Measurements from ENCODE around the gene TPCN2. TPM values are rescaled to one million over a fixed set of nuclear protein-coding genes. Genes with fewer than 3 reads are reported as not detected.

The TPCN2 gene
- total and polyA plus RNA-seq, 4 donors: 6.4 to 20.8 (median 12.1) TPM

GRCh38 chr11:69104212-69104855, 55.6 kb downstream of the TPCN2 start (continued):
- TF ChIP-seq CTCF (IDR thresholded peaks at IDR 0.05; ENCODE audit: low read depth, low read length, missing input control) (no peak), FOXA2 (IDR thresholded peaks at IDR 0.05) (no peak), RAD21 (IDR thresholded peaks at IDR 0.05) (no peak)

GRCh38 chr11:69104856-69105395, 56.2 kb downstream of the TPCN2 start:
- Histone ChIP-seq H3K36me3 (ENCODE audit: control insufficient read depth in 4 of 4, insufficient read depth in 3 of 4, low read depth in 1 of 4, low read length in 3 of 4) (no peaks in the 10 kb centered on the region), H3K9me3 (ENCODE audit: control insufficient read depth in 4 of 4, low read length in 3 of 4) (no peaks in the 10 kb centered on the region), H3K4me1 (ENCODE audit: control insufficient read depth in 4 of 4, insufficient read depth in 4 of 4, low read length in 3 of 4) (peaks cover 0 to 4% (median 0%) of the 10 kb centered on the region in 4 donors), H3K27ac (ENCODE audit: low read depth in 1 of 2, low read length in 2 of 2) (no peak overlapping the region), H3K9ac (ENCODE audit: low read depth in 1 of 2, low read length in 2 of 2) (no peak overlapping the region), H3K27me3 (ENCODE audit: control insufficient read depth in 4 of 4, insufficient read depth in 4 of 4, low read length in 3 of 4) (no peaks in the 10 kb centered on the region), H3K4me3 (ENCODE audit: low read depth in 1 of 3, low read length in 3 of 3) (no peak overlapping the region)
- WGBS: 92% methylated on average over 21 of the region's 21 CpGs
- DNase-seq (ENCODE audit: low spot score): no peak
- no peak for TF ChIP-seq NR2F2 (IDR thresholded peaks at IDR 0.05)
- no peak for TF ChIP-seq FOXA2 (IDR thresholded peaks at IDR 0.05)
- TF ChIP-seq SP1 (IDR thresholded peaks at IDR 0.05): no peak
- no peak for TF ChIP-seq FOXA1 (IDR thresholded peaks at IDR 0.05)
- no peak for TF ChIP-seq EGR1 (IDR thresholded peaks at IDR 0.05; ENCODE audit: low read depth in 2 of 2)
- no peak for TF ChIP-seq RAD21 (IDR thresholded peaks at IDR 0.05)
- TF ChIP-seq CTCF (IDR thresholded peaks at IDR 0.05; ENCODE audit: low read depth, low read length, missing input control): no peak
- TF ChIP-seq ZBTB33 (IDR thresholded peaks at IDR 0.05): no peak
- TF ChIP-seq YY1 (IDR thresholded peaks at IDR 0.05): no peak
- no peak for TF ChIP-seq GABPA (IDR thresholded peaks at IDR 0.05 in 1 of 2, conservative IDR thresholded peaks at IDR 0.05 in 1 of 2)
- TF ChIP-seq JUND (IDR thresholded peaks at IDR 0.05): no peak
- no peak for TF ChIP-seq REST (IDR thresholded peaks at IDR 0.05)
- TF ChIP-seq HNF4A (conservative IDR thresholded peaks at IDR 0.05): no peak
